ENCODE results near the gene DCLRE1B.

The DCLRE1B gene

GRCh38 chr1:113887402-113888175, 17.5 kb upstream of the DCLRE1B start, which contains the start of gene BCL2L15:
BCL2L15 (minus strand) TSS chr1:113887581; CDS start chr1:113887375, 206 bp downstream.
- no peak for DNase-seq

- no peak for DNase-seq
Observed at GRCh38 chr1:113890816-113891215, 14.3 kb upstream of the DCLRE1B start.

- no peak for DNase-seq
Observed at GRCh38 chr1:113891631-113892220, 13.4 kb upstream of the DCLRE1B start.

GRCh38 chr1:113893267-113893666, 11.9 kb upstream of the DCLRE1B start:
- DNase-seq: no peak

- DNase-seq: no peak
Observed at GRCh38 chr1:113895098-113895497, 10.0 kb upstream of the DCLRE1B start.

- peak; percentile 16 for DNase-seq
Observed at GRCh38 chr1:113895961-113896360, 9.2 kb upstream of the DCLRE1B start.

DNA sequence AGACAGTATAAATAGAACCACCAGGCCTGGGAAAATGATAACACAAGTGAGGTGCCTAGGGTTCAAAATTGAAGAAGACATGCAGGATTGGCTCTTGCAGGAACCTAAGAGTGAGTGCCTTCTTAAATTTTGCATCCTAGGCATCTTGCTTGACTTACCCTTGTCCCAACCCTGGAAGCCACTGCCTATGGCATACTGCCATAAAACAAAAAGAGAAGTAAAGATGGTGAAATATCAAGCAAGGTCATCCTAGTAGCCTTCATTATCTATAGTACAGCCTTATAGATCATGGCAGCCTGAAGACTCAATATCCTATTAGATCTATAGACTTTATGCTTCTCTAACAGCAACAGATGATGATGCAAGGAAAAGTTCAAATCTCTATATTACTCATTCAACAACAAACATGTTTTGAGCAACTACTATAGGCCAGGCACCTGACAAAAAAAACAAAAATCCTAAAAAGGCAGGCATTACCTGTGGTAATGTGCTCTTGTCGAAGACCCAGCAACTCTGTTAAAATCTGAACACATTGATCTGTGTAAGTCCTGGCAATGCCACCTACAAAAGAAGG, 6.8 kb upstream of the DCLRE1B start:
- DNase-seq: no peak

DNA sequence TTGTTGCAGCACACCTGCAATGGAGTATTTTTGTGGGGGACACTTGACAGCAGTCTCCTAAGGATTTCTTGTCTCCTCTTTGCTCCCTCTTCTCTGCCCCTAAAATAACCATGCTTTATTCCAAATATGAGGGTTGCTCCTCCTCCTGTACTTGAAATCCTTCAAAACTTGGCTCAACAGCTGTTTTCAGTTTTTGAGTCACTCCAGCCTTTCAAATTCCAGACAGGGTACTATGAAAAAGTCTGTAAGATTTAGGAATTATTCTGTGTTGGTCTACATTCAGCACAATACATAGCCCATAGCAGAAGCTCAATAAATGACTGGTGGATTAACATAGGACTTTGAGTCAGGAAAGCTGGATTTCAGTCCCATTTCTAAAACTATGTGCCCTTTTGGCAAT, 6.0 kb upstream of the DCLRE1B start:
- peak; percentile 38 for DNase-seq

GRCh38 chr1:113901191-113901590, 3.9 kb upstream of the DCLRE1B start:
- DNase-seq: no peak

- no peak for DNase-seq
Observed at GRCh38 chr1:113903501-113904292, 1.4 kb upstream of the DCLRE1B start.

DNA sequence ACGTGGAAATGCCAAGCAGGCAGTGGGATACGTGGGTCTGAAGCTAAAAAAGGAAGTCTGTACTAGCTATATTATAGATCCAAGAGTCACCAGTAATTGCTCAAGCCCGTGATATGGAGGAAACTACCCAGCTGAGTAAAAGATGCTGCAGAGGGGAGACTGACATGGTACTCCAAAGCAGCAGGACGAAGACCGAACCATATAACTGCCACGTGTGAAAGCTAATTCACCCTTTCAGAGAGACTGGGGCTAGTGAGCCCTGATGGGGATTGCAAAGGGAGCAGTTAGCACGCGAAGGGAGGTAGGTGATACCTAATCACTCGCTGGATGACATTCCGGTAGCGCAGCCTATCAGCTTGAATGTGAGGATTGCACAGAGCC, 843 bp upstream of the DCLRE1B start:
- DNase-seq: no peak

DNA sequence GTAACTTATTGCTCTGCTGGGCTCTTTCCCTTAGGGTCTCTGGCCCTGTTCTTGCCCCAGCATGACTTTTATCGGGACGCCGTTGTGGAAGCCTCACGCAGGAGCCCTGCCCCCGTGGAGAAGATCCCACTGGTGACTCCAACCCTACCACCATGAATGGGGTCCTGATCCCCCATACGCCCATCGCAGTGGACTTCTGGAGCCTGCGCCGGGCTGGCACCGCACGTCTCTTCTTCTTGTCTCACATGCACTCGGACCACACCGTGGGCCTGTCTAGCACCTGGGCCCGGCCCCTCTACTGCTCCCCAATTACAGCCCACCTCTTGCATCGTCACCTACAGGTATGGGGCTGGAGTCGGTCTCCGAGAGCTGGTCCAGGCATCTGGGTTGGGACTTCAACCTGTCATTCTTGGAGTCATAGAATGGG, 322 bp downstream of the DCLRE1B start:
- DNase-seq: no peak

GRCh38 chr1:113912594-113913311, 7.6 kb downstream of the DCLRE1B start:
- DNase-seq: peak; percentile 79

- DNase-seq: no peak
Observed at GRCh38 chr1:113913312-113913668, 8.2 kb downstream of the DCLRE1B start.

- no peak for DNase-seq
Observed at GRCh38 chr1:113913887-113914664, 8.9 kb downstream of the DCLRE1B start.

GRCh38 chr1:113916974-113917373, 11.8 kb downstream of the DCLRE1B start:
- no peak for DNase-seq

DNA sequence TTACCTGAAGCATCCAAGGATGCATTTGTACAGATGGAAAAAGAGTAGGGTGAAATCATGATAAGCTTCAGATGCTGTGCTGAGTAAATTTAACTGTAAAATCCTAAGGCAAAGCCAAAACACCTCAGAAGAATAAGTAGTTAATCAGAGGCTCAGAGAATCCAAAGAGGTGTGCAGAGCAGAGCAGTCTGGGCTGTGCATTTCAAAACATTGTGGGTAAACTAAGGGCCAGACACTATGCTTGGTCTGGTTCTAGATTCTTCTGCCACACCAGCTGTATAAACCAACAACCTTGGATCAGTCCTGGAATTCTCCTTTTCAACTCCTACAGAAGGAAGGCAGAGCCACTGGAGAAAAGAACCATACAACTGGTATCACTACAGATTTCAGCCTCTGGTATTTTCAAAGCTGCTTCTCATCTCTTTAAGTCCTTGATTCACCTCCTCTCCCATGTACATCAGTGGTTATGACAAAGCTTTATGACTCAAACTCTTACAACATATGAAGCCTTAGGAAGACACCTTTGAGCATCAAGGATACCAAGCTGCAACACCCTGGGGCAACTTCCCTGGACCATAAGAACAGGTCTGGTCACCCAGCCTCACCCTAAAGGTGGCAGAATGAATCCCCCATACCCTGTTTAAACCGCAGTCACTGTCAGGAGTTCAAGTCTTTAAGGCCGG, 12.4 kb downstream of the DCLRE1B start:
- DNase-seq: peak; percentile 33

DNA sequence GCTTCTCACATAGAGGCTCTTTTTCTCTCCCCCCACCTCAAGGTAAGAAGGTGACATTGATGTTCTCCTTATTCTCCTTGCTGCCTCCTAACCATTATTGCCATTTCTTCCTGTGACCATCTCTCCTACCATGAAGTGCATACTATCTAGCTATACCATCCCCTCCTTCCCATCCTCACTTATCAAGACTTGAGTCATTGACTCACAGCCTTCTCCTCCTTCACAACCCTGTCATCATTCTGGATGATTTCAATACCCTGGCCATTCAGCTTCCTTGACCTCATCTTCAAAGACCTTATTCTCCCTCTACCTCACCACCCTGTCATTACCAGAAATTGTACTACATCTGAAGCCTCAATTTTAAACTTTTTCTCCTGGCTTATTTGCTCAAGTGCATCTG, 13.1 kb downstream of the DCLRE1B start:
- no peak for DNase-seq

GRCh38 chr1:113922957-113923356, 17.8 kb downstream of the DCLRE1B start:
- no peak for DNase-seq

DNA sequence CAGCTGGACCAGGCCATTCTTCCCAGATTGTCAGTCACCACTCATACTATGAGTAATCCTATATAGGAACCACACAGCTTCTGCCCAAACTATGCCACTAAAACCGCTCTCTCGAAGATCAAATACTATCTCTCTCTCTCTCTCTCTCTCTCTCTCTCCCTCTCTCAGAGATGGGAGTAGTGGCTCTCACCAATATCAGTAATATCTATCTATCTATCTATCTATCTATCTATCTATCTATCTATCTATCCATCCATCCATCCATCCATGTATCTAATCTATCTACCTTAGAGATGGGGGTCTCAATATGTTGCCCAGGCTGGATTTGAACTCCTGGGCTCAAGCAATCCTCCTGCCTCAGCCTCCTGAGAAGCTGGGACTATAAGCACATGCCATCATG, 19.3 kb downstream of the DCLRE1B start:
- no peak for DNase-seq
